ENCODE measurements around the gene STC2.

GRCh38 chr5:173283318-173284288, 44.6 kb downstream of the STC2 start:
- no peak for TF ChIP-seq ZNF274 (IDR thresholded peaks at IDR 0.05; ENCODE audit: low read depth, low read length)
- no peak for TF ChIP-seq YY1 (IDR thresholded peaks at IDR 0.05; ENCODE audit: insufficient read depth, insufficient read length)
